Embryonic facial prominence (tissue), 1 donor: ENCODE data around the gene CERS6.
"Not testable (repeated sequence)": the region's sequence is repeated elsewhere in the genome, so short reads cannot be mapped to it uniquely, and the experiment has no call there.

ENCODE experiments used
- DNase-seq: peaks from one replicate; pipeline ENCODE4 v3.0.0-alpha.2; 2016; ENCODE audit errors: extremely low spot score

Gene CERS6, protein sequence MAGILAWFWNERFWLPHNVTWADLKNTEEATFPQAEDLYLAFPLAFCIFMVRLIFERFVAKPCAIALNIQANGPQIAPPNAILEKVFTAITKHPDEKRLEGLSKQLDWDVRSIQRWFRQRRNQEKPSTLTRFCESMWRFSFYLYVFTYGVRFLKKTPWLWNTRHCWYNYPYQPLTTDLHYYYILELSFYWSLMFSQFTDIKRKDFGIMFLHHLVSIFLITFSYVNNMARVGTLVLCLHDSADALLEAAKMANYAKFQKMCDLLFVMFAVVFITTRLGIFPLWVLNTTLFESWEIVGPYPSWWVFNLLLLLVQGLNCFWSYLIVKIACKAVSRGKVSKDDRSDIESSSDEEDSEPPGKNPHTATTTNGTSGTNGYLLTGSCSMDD

DNA sequence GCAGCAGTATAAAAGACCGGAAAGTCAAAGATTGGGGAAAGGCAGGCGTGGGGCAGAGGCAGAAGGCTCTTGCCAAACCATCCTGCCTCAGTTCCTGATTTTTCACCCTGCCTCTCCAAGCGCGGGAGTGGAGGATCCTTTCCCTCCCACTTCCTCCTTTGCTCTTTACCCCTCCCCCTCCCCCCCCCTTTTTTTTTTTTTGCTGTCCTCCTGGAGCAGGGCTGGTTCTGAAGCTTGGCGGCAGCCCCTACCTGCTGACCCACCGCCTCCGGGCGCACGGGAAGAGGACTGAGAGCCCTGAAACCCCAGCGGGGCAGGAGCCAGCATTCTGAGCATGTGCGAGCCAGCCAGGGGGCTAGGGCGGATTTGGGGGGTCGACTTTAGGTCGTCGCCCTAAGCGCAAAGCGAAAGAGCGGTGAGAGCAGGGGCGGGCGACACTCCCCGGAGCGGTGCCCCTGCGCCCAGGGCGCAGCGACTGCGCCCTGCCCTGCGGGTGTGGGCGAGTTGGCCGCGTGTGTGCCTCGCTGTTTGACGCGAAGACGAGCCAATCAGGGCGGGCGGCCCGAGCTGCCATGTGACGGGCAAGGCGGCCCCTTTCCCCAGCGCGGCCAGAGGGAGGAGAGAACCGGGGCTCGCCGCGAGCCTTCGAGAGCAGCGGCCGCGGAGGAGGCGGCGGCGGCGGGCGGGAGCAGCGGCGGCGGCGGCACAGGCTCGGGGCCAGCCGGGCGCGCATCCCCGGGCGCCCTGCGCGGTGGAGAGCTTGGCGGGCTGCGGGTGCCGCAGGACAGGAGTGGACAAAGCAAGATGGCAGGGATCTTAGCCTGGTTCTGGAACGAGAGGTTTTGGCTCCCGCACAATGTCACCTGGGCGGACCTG is at the start of gene CERS6:
CERS6 (plus strand) TSS at position 628 of the 876 bp plus-strand sequence; CDS start at position 805, 177 bp downstream.
- peak; percentile 74 for DNase-seq

- DNase-seq, result not testable (repeated sequence)
Measured at GRCh38 chr2:168412301-168412700, 43.8 kb upstream of the CERS6 start.

GRCh38 chr2:168413101-168413500 is 43.0 kb upstream of the CERS6 start:
- not testable (repeated sequence) for DNase-seq

DNA sequence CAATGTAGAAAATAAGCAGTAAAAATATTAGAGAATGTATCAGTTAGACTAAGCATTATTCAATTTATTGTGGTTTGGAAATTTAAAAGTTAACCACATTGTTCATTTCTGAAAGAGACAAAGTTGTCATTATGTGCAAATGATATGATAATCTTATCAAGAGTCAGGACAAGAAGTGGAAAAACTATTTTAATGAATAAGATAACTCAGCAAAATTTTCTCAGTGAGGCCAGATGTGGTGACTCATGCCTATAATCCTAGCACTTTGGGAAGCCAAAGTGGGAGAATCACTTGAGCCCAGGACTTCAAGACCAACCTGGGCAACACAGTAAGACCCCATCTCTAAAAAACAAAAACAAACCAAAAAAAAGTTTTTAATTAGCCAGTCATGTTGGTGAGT is 39.5 kb upstream of the CERS6 start:
- no peak for DNase-seq

- no peak for DNase-seq
Measured at GRCh38 chr2:168422584-168422983, 33.5 kb upstream of the CERS6 start.

DNA sequence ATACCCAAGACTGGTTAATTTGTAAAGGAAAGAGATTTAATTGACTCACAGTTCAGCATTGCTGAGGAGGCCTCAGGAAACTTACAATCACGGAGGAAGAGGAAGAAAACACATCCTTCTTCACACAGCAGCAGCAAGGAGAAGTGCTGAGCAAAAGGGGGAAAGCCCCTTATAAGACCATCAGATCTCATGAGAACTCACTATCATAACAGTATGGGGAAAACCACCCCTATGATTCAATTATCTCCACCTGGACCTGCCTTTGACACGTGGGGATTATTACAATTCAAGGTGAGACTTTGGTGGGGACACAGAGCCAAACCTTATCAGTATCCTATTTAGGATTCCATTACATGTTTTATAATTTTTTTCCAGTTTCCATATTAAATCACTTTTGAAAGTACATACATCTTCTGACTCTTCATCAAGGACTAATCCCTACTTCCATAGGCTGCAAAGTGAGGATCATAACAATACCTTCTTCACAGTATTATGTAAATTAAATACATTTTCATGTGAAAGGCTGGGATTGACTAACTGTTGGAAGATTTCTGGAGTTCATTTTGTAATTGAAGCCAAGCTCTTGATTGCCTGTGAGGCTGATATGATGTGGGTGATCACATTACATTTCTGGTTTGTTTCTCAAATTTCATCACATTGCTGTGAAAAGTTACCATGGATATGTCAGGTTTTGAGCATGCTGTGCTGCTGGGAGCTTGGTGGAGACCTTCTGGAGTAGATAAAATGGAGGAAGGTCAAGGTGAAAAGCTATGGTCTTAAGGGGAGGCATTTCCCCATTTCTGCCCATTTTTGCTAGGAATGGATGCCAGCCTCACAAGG is 31.7 kb upstream of the CERS6 start:
- no peak for DNase-seq

- DNase-seq, result no peak
Measured at GRCh38 chr2:168424971-168425370, 31.1 kb upstream of the CERS6 start.

GRCh38 chr2:168426861-168427260 is 29.2 kb upstream of the CERS6 start:
- no peak for DNase-seq

- DNase-seq, result no peak
Measured at GRCh38 chr2:168427451-168427850, 28.6 kb upstream of the CERS6 start.

- no peak for DNase-seq
Measured at GRCh38 chr2:168428431-168428830, 27.6 kb upstream of the CERS6 start.

GRCh38 chr2:168429988-168430387 is 26.1 kb upstream of the CERS6 start:
- DNase-seq, result no peak

GRCh38 chr2:168430431-168430830 is 25.6 kb upstream of the CERS6 start:
- no peak for DNase-seq

DNA sequence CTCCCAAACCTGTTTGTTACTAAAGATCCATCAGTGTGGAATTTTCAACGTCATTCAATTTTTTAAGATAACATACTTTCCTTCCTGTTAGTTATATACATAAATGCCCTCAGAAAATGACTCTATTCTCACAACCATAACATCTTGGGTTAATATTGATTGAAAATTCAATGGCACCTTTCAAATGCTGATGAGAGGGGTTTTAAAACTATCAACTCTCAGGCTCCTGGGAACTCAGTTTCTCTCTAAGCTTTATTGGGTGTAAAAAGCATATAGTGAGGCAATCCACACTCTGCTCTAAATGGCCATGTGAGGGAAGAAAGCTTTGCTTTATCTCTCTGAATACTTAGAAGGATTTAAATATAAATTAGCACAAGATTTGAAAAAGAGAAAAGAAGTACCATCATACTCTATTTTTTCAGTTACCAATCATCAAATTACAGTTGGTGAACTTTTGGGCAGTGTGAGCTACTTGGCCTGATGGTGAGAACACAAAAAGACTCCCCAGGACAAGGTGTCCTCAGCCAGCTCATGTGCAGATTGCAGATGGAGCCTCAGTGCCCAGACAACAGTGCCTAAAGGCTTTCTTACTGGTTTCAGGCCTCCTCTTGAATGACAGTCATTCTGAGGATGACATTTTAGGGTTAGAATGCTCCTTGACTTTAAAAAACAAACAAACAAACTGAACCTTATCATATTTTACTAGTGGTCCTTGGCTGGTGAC is 24.6 kb upstream of the CERS6 start:
- no peak for DNase-seq

DNA sequence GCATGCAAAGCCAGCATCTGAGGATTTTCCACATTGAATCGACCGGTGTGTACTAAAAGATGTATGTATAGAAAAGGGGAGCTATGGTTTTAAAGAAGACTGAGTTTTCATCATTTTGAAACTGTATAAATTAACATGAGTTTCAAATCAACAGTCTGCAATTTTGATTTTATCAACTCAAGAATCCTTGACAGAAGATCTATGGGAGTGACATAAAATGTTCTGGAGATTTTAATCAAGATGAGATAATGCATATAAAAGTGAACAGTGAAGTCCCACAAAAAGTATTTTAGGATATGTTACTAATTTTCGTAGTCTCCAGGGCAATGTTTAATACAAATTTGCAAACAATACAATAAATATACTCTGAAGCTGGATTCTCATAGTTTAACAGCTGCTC is 24.0 kb upstream of the CERS6 start:
- no peak for DNase-seq

DNA sequence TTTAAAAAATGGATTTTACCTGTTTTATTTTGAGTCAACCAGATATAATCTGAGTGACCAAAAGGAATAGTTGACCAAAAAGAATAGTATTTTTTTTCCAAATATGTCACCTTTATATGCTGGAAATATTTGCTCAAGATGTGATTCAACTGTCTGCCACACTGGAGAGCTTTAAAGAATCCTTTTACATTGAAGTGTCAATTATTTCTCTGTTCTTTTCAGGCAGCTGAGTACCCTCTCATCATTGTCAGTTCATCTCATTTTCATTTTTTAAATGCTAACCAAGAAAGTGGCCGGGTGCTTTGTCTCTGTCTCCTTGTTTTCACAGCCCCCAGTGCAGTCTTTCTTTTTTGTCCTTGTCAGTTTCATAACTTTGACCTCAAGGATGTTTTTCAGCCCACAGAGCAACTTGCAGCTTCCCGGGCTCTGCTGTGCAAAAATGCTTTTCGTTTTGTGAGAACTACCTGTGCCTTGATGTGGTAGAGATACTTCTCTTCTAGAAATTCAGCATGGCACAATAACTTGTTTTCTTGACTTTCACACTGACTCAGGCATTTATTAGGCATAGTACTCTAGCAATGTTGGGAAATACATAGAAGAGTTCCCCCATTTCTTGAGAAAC is 23.4 kb upstream of the CERS6 start:
- no peak for DNase-seq

- DNase-seq, result no peak
Measured at GRCh38 chr2:168433527-168433926, 22.5 kb upstream of the CERS6 start.

DNA sequence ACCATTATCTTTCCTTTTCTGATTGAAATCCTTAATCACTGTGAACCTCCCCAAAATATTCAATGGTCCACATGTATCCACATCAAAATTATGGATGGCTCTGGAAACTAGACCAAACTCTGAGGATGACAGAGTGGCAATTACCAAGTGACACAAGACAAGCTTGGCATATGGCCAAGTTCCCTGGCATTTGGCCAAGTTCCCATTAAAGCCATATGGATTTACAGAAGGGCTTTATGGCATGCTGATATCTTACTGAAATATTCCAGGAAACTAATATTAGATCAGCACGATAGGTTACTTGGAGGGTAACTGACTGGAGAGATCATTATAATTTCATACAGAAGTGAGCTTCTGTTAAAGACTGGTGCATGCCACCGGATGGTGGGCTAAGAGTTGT is 21.9 kb upstream of the CERS6 start:
- DNase-seq, result no peak

DNA sequence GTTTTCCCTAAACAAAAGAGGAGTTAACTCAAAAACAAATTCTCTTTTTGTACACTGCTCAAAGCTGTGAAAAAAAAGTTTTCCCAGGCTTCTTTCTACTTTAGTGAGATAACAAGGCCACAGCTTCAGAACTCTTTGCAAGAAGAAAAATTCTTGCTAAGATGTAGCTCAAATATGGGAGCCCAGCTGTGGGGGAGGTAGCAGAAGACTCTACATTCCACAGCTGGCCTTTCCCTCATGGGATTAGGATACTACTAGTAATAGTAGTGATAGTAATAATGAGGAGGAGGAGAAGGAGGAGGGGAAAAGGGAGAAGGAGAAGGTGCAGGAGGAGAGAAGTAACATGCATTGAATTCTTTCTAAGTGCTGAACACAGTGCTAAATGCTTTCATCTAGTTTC is 19.2 kb upstream of the CERS6 start:
- DNase-seq, result no peak

GRCh38 chr2:168438553-168438952 is 17.5 kb upstream of the CERS6 start:
- DNase-seq, result no peak

DNA sequence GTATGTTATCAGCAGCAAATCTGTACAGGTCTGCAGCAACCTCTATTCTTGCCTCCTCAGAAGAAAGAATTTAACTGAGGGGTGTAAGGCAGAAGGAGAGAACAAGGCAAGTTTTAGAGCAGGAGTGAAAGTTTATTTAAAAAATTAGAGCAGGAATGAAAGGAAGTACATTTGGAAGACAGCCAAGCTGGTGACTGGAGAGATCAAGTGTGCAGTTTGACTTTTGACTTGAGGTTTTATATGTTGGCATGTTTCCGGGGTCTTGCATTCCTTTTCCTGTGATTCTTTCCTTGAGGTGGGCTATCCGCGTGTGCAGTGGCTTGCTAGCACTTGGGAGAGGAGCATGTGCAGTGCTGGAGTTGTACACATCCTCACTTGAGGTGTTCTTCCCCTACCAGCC is 16.5 kb upstream of the CERS6 start:
- DNase-seq, result no peak
